ENCODE results near the gene RAP1GAP. TPM values are rescaled to one million over a fixed set of nuclear protein-coding genes. Genes with fewer than 3 reads are reported as not detected.
"Not testable (repeated sequence)": the region's sequence is repeated elsewhere in the genome, so short reads cannot be mapped to it uniquely, and the experiment has no call there.

The RAP1GAP gene
- total and polyA plus RNA-seq, 3 experiments from 2014 or later: 0.44 to 0.50 TPM; not detected in 1

DNA sequence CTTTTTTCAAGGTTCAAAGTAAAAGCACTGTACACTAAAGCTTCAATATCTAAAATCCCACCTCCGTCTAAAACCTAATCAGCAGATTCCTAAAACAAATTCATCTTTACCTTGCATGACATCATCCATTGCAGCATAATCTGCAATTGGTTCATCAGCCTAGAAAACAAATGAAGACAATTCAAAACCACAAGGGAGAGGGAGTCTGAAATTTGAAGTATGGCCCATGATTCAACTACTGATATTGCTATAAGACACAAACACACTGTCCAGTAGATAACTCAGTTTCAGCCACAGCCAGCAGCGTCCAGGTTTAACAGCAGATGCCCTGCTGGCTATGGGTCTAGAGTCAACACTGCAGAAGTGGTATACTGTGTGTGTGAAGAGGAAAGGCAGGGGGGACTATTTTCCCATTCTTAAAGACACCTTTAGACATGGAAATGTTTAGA lies 17.9 kb upstream of the RAP1GAP start:
- Mint-ChIP-seq H3K36me3 (peaks cover 7 to 79% (median 38%) of the 10 kb centered on the region in 3 donors), H3K9me3 (no peaks in the 10 kb centered on the region), H3K4me1 (no peaks in the 10 kb centered on the region), H3K27me3 (peaks cover 0 to 3% of the 10 kb centered on the region in 2 donors), H3K27ac (peak overlapping the region in 2 of 8 donors; percentile 5 to 20), H3K4me3 (no peak overlapping the region)
- ChIA-PET POLR2A (no interaction called here), CTCF (no interaction called here)
- H3K27me3 ChIP-seq (ENCODE audit: insufficient read depth, low read length, poor library complexity, severe bottlenecking): no peaks in the 10 kb centered on the region
- DNase-seq: no peak
- no peak overlapping the region for H3K4me3 ChIP-seq (ENCODE audit: low read length)
- no peaks in the 10 kb centered on the region for H3K4me1 ChIP-seq (ENCODE audit: insufficient read depth, low read length)
- H3K27ac ChIP-seq (ENCODE audit: low read depth, low read length): peak overlapping the region; percentile 49
- H3K36me3 ChIP-seq (ENCODE audit: insufficient read depth, low read length): peaks cover 32% of the 10 kb centered on the region
- no peaks in the 10 kb centered on the region for H3K9me3 ChIP-seq (ENCODE audit: low read length)

DNA sequence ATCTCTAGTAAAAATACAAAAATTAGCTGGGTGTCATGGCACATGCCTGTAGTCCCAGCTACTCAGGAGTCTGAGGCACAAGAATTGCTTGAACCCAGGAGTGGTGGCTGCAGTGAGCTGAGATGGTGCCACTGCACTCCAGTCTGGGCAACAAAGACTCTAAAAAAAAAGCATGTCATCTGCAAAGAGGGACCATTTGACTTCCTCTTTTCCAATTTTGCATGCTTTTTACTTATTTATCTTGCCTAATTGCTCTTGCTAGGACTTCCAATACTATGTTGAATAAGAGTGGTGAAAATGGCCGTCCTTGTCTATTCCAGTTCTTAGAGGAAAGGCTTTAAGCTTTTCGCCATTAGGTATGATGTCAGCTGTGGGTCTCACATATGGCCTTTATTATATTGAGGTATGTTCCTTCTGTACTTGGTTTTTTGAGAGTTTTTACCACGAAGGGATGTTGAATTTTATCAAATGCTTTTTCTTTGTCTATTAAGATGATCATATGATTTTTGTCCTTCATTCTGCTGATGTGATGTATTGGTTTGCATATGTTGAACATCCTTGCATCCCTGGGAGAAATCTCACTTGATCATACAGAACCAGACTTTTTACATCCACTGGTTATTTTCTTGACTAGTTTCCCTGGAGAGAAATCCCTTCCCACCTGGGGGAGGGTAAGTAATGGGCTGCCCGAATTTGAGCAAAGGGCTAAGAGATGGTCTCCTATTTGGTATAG lies 17.0 kb upstream of the RAP1GAP start:
- Mint-ChIP-seq H3K36me3 (peaks cover 7 to 77% (median 37%) of the 10 kb centered on the region in 3 donors), H3K4me3 (no peak overlapping the region), H3K9me3 (no peaks in the 10 kb centered on the region), H3K27me3 (peaks cover 0 to 3% of the 10 kb centered on the region in 2 donors), H3K27ac (peak overlapping the region in 2 of 8 donors; percentile 23 to 51), H3K4me1 (no peaks in the 10 kb centered on the region)
- no peaks in the 10 kb centered on the region for H3K4me1 ChIP-seq (ENCODE audit: insufficient read depth, low read length)
- DNase-seq: no peak
- H3K27ac ChIP-seq (ENCODE audit: low read depth, low read length): no peak overlapping the region
- peaks cover 28% of the 10 kb centered on the region for H3K36me3 ChIP-seq (ENCODE audit: insufficient read depth, low read length)
- H3K9me3 ChIP-seq (ENCODE audit: low read length): no peaks in the 10 kb centered on the region
- CTCF ChIA-PET: no interaction called here
- POLR2A ChIA-PET: no interaction called here
- no peaks in the 10 kb centered on the region for H3K27me3 ChIP-seq (ENCODE audit: insufficient read depth, low read length, poor library complexity, severe bottlenecking)
- no peak overlapping the region for H3K4me3 ChIP-seq (ENCODE audit: low read length)

DNA sequence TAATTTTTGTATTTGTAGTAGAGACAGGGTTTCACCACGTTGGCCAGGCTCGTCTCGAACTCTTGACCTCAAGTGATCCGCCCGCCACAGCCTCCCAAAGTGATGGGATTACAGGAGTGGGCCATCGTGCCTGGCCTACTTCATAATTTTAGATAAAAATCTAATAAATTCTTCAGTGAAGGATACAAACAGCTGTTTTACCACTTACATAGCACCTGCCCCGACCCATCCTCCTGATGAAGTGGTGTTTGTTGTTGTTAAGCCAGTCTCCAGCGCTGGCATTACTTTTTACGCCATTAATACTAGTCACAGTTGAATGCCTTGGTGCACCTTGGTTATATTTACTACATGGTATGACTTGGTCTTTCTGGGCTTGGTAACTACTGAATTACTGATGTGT lies 12.3 kb upstream of the RAP1GAP start:
- no peak for DNase-seq
- no peaks in the 10 kb centered on the region for H3K27me3 ChIP-seq (ENCODE audit: insufficient read depth, low read length, poor library complexity, severe bottlenecking)
- H3K27ac Mint-ChIP-seq: peak overlapping the region in 1 of 8 donors; percentile 8
- H3K27ac ChIP-seq (ENCODE audit: low read depth, low read length): no peak overlapping the region
- H3K9me3 Mint-ChIP-seq: no peaks in the 10 kb centered on the region
- ChIA-PET POLR2A (no interaction called here), CTCF (no interaction called here)
- no peaks in the 10 kb centered on the region for H3K9me3 ChIP-seq (ENCODE audit: low read length)
- peaks cover 5% of the 10 kb centered on the region for H3K36me3 ChIP-seq (ENCODE audit: insufficient read depth, low read length)
- H3K4me3 Mint-ChIP-seq: no peak overlapping the region
- no peaks in the 10 kb centered on the region for H3K4me1 Mint-ChIP-seq
- peaks cover 0 to 3% of the 10 kb centered on the region in 2 donors for H3K27me3 Mint-ChIP-seq
- peaks cover 0 to 77% (median 25%) of the 10 kb centered on the region in 3 donors for H3K36me3 Mint-ChIP-seq
- H3K4me1 ChIP-seq (ENCODE audit: insufficient read depth, low read length): no peaks in the 10 kb centered on the region
- H3K4me3 ChIP-seq (ENCODE audit: low read length): no peak overlapping the region

DNA sequence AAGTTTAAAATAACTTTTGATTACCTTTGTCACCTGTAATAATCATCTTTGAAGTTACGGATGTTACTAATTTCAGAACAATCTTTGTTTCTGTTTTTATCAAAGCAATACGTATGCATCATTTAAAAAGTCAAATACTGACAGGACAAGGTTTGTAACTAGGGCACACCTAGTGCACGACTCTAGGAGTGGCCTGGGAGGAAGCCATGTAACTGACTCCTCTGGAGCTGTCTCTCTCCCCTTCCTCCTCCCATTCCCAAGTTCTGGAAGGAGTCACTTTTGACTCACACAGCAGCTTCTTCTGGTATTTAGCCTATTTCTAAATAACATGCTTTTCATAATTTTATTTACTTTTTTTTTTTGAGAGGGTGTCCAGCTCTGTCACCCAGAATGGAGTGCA lies 11.8 kb upstream of the RAP1GAP start:
- Histone ChIP-seq H3K36me3 (ENCODE audit: insufficient read depth, low read length) (peaks cover 5% of the 10 kb centered on the region), H3K9me3 (ENCODE audit: low read length) (no peaks in the 10 kb centered on the region), H3K4me3 (ENCODE audit: low read length) (no peak overlapping the region), H3K27me3 (ENCODE audit: insufficient read depth, low read length, poor library complexity, severe bottlenecking) (no peaks in the 10 kb centered on the region), H3K4me1 (ENCODE audit: insufficient read depth, low read length) (no peaks in the 10 kb centered on the region), H3K27ac (ENCODE audit: low read depth, low read length) (no peak overlapping the region)
- H3K9me3 Mint-ChIP-seq: no peaks in the 10 kb centered on the region
- no peak for DNase-seq
- H3K27me3 Mint-ChIP-seq: peaks cover 0 to 3% of the 10 kb centered on the region in 2 donors
- CTCF ChIA-PET: no interaction called here
- peak overlapping the region in 1 of 8 donors; percentile 69 for H3K27ac Mint-ChIP-seq
- peaks cover 0 to 72% (median 21%) of the 10 kb centered on the region in 3 donors for H3K36me3 Mint-ChIP-seq
- H3K4me1 Mint-ChIP-seq: no peaks in the 10 kb centered on the region
- POLR2A ChIA-PET: no interaction called here
- H3K4me3 Mint-ChIP-seq: no peak overlapping the region

DNA sequence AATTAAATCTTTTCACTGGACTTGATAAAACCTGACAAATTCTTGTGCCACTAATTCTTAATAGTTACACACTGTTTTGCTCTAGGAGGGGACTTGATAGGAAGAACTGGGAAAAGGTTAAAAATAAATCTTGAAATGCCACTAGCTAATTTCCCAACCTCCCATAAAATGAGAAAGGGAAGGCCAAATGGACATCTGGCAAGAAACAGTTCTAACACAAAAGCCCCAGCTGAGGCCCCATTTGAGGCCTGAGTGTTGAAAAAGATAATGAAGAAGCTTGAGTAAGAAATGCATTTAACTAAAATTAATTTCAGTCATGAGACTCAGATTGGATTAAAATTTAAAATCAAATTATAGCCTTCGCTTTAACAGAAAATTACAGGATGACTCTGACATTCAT lies 11.2 kb upstream of the RAP1GAP start:
- no peaks in the 10 kb centered on the region for H3K4me1 Mint-ChIP-seq
- H3K4me1 ChIP-seq (ENCODE audit: insufficient read depth, low read length): no peaks in the 10 kb centered on the region
- H3K4me3 ChIP-seq (ENCODE audit: low read length): no peak overlapping the region
- no peaks in the 10 kb centered on the region for H3K27me3 ChIP-seq (ENCODE audit: insufficient read depth, low read length, poor library complexity, severe bottlenecking)
- no peak overlapping the region for H3K4me3 Mint-ChIP-seq
- no peak for DNase-seq
- no peaks in the 10 kb centered on the region for H3K9me3 ChIP-seq (ENCODE audit: low read length)
- H3K36me3 ChIP-seq (ENCODE audit: insufficient read depth, low read length): peaks cover 5% of the 10 kb centered on the region
- POLR2A ChIA-PET: no interaction called here
- peaks cover 0 to 3% of the 10 kb centered on the region in 2 donors for H3K27me3 Mint-ChIP-seq
- CTCF ChIA-PET: no interaction called here
- H3K27ac ChIP-seq (ENCODE audit: low read depth, low read length): no peak overlapping the region
- peaks cover 0 to 69% (median 21%) of the 10 kb centered on the region in 3 donors for H3K36me3 Mint-ChIP-seq
- no peak overlapping the region for H3K27ac Mint-ChIP-seq
- no peaks in the 10 kb centered on the region for H3K9me3 Mint-ChIP-seq

DNA sequence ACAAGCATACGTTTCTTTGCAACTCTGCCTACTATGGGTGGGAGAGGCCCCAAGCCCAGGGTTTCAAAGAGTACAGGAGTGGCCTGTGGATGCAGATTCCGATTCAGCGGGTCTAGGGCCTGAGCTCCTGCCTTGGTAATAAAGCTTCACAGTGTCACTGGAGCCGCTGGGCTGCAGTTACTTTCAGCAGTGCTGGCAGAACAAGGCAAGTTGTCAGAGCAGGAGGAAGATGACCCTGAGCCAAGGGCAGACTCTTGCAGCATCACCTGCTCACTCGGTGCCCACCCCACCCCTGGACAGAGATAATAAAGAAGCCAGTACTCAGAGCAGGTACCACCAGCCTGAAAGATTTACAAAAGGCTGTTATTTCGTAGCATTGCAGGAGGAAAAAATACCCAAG lies 8.0 kb upstream of the RAP1GAP start:
- H3K27me3 ChIP-seq (ENCODE audit: insufficient read depth, low read length, poor library complexity, severe bottlenecking): no peaks in the 10 kb centered on the region
- Mint-ChIP-seq H3K27me3 (peaks cover 0 to 1% of the 10 kb centered on the region in 2 donors), H3K4me1 (no peaks in the 10 kb centered on the region), H3K9me3 (no peaks in the 10 kb centered on the region), H3K4me3 (no peak overlapping the region), H3K27ac (peak overlapping the region in 4 of 8 donors; percentile 14 to 78 (median 25)), H3K36me3 (peaks cover 0 to 45% (median 10%) of the 10 kb centered on the region in 3 donors)
- H3K9me3 ChIP-seq (ENCODE audit: low read length): no peaks in the 10 kb centered on the region
- ChIA-PET CTCF (interaction anchor here (1.2 kb wide), 1 partner anchor 18 kb away, joined by 3 read pairs; no protein-coding TSS in a partner anchor), POLR2A (no interaction called here)
- H3K4me1 ChIP-seq (ENCODE audit: insufficient read depth, low read length): peaks cover 6% of the 10 kb centered on the region
- H3K4me3 ChIP-seq (ENCODE audit: low read length): no peak overlapping the region
- no peak for DNase-seq
- H3K36me3 ChIP-seq (ENCODE audit: insufficient read depth, low read length): no peaks in the 10 kb centered on the region
- H3K27ac ChIP-seq (ENCODE audit: low read depth, low read length): no peak overlapping the region

DNA sequence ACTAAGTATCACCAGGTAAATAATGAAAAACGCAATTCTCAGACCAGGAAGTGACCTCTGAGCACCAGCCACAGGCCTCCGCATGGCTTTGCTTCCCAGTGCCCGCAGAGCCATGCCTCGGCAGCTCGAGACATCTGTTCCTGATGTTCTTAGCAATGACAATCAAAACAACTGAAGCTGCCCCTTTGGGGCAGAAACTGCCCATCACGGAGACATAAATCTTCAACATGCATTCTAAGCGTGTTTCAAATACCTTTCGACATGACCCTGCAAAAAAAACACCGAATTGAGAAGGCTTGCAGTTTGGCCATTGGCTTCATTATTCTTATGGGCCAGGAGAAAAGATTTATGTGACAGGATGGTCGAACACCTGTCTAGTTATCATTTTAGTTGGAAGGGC lies 5.8 kb upstream of the RAP1GAP start:
- CTCF ChIA-PET: no interaction called here

DNA sequence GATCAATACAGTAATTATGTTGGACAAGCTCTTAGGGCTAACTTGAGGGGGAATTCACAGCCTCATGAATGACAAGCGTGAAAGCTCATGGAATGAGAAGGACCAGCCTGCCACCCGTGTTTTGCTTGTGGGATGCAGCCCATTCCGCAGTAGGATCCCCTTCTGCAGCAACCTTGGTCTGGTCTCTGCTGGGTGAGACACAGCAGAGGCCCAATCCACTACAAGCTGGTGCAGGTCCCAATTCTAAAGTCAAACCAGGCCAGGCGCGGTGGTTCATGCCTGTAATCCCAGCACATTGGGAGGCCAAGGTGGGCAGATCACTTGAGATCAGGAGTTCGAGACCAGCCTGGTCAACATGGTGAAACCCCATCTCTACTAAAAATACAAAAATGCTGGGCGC lies 4.7 kb upstream of the RAP1GAP start:
- peaks cover 0 to 14% (median 6%) of the 10 kb centered on the region in 3 donors for H3K4me1 Mint-ChIP-seq
- H3K36me3 Mint-ChIP-seq: peaks cover 0 to 17% (median 4%) of the 10 kb centered on the region in 3 donors
- Histone ChIP-seq H3K4me1 (ENCODE audit: insufficient read depth, low read length) (peaks cover 13% of the 10 kb centered on the region), H3K27ac (ENCODE audit: low read depth, low read length) (peak overlapping the region; percentile 1)
- CTCF ChIA-PET; H3K36me3 ChIP-seq (ENCODE audit: insufficient read depth, low read length); POLR2A ChIA-PET; H3K27ac Mint-ChIP-seq; H3K27me3 Mint-ChIP-seq; H3K9me3 ChIP-seq (ENCODE audit: low read length); H3K27me3 ChIP-seq (ENCODE audit: insufficient read depth, low read length, poor library complexity, severe bottlenecking); H3K4me3 ChIP-seq (ENCODE audit: low read length); H3K4me3 Mint-ChIP-seq; H3K9me3 Mint-ChIP-seq; DNase-seq: not testable (repeated sequence)

More for the DNA sequence above, 5.8 kb upstream of the RAP1GAP start:
- Mint-ChIP-seq H3K9me3 (no peaks in the 10 kb centered on the region), H3K36me3 (peaks cover 0 to 26% (median 8%) of the 10 kb centered on the region in 3 donors), H3K4me1 (peaks cover 0 to 8% (median 6%) of the 10 kb centered on the region in 3 donors), H3K4me3 (no peak overlapping the region), H3K27ac (no peak overlapping the region), H3K27me3 (peaks cover 0 to 1% of the 10 kb centered on the region in 2 donors)
- Histone ChIP-seq H3K27ac (ENCODE audit: low read depth, low read length) (no peak overlapping the region), H3K27me3 (ENCODE audit: insufficient read depth, low read length, poor library complexity, severe bottlenecking) (no peaks in the 10 kb centered on the region), H3K9me3 (ENCODE audit: low read length) (no peaks in the 10 kb centered on the region), H3K4me1 (ENCODE audit: insufficient read depth, low read length) (peaks cover 10% of the 10 kb centered on the region), H3K4me3 (ENCODE audit: low read length) (no peak overlapping the region), H3K36me3 (ENCODE audit: insufficient read depth, low read length) (no peaks in the 10 kb centered on the region)
- POLR2A ChIA-PET: no interaction called here
- DNase-seq: no peak

Data from CD8-positive, alpha-beta memory T cell (primary cell).